ENCODE results near the gene MFAP4.
A peak's percentile ranks its signal among the peaks of the same experiment; 100 is the strongest.

Gene MFAP4

GRCh38 chr17:19404264-19404663 is 17.3 kb upstream of the MFAP4 start:
- DNase-seq (ENCODE audit: low read depth, low spot score) = no peak
- TF ChIP-seq CTCF (IDR thresholded peaks at IDR 0.05; ENCODE audit: low read depth, low read length) = no peak
- in situ Hi-C loops (cut with HindIII; ENCODE audit: low sequenced_read_pairs) = no loop called here
- H3K4me3 ChIP-seq (ENCODE audit: low read depth, low read length) = no peak overlapping the region

DNA sequence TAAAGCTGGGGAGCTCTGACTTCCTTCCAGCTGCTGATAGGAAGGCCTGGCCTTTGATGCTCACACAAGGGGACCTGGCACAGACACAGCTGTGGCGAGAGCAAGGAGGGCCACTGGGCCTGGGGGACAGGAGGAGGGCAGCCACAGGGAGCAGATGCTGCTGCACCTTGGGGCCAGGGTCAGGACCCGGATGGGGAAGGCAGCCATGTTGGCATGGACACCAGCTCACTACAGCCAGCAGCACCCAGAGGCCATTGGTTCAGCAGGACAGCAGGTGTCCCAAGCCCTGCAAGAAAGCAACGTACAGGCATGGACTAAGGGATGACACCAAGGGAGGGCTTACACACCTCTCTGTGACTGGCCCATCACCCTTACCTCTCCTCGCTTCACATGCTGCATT is 16.0 kb upstream of the MFAP4 start:
- in situ Hi-C loops (cut with HindIII; ENCODE audit: low sequenced_read_pairs) = no loop called here
- no peak overlapping the region for H3K4me3 ChIP-seq (ENCODE audit: low read depth, low read length)
- TF ChIP-seq CTCF (IDR thresholded peaks at IDR 0.05; ENCODE audit: low read depth, low read length) = no peak
- no peak for DNase-seq (ENCODE audit: low read depth, low spot score)

DNA sequence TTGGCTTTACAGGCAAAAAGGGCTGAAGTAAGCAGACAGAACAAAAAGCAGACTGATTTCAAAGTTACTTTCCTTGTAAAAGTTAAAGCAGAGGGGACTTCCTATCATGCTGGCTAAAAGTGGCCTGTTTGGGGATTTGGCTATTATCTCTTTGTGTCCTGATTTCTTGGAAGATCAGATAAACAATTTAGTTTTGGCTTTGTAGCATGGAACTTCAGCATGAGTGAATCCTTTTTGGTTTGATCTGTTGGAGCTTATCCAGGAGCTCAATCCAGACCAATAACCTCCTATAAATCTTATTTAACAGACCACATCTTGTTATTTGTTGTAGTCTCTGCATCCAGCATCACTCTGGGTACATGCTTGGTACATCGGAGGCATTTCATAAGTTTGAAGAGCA is 15.2 kb upstream of the MFAP4 start:
- no peak for DNase-seq (ENCODE audit: low read depth, low spot score)
- H3K4me3 ChIP-seq (ENCODE audit: low read depth, low read length) = no peak overlapping the region
- TF ChIP-seq CTCF (IDR thresholded peaks at IDR 0.05; ENCODE audit: low read depth, low read length) = no peak
- in situ Hi-C loops (cut with HindIII; ENCODE audit: low sequenced_read_pairs) = no loop called here

DNA sequence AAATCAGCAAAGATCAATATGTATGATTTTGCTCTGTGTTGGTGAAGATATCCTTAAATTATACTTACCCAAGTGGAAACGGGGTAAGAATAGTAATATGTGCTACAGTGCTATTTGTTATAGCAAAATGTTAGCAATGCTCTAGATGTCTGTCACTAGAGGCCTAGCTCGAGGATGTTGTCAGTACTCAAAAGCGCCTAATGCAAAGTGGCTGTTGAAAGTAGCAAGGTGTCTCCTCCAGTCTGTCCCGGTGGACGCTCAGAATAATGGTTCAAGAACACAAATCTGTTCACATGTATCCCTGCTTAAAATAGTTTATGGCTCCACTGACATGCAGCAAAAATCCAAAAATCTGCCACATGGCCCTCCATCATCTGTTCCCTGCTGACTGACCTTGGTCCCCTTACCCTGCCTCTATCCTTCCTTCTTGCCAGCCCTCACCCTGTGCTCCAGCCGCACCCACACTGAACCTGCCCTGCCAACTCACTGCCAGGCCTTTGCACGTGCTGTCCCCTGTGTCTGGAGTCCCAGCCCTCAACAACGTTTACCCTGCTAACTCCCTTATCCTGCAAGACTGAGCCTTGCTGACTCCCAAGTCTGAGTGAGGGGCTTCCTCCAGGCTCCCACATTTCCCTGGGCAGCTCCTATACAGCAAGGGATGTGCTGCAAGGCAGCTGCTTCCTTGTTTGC is 14.5 kb upstream of the MFAP4 start:
- no peak for TF ChIP-seq CTCF (IDR thresholded peaks at IDR 0.05; ENCODE audit: low read depth, low read length)
- no peak for DNase-seq (ENCODE audit: low read depth, low spot score)
- H3K4me3 ChIP-seq (ENCODE audit: low read depth, low read length) = no peak overlapping the region
- in situ Hi-C loops (cut with HindIII; ENCODE audit: low sequenced_read_pairs) = no loop called here

DNA sequence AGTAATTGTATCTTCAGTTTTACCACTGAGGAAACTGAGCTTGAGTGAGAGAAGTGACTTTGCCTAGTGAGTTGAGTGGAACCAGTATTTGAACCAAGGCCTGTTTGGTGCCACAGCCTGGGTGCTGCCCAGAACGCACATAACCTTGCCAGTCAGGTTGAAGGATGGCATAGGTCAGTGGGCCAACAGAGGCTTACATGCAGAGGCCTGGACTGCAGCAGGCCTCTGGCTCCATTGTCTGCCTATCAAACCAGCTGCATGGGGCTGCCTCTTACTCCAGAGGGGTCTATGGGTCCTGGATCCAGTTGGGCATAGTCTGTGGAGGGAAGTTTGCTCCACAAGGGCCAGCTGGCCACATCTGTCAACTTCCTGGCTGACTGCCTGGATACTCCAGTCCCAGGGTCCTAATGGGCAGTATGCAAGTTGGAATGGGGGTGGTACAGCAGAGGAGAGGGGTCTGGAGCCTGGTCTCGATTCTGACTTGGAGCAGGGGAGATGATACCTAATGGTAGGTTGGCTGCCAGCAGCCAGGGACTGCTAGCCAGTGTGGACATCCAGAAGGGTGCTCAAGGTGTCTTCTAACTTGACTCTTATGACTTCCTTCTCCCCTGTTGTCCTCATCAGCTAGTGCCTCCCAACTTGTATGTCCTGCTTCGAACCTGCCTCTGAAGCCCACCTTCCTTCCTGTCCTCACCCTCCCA is 12.9 kb upstream of the MFAP4 start:
- no peak for DNase-seq (ENCODE audit: low read depth, low spot score)
- in situ Hi-C loops (cut with HindIII; ENCODE audit: low sequenced_read_pairs) = no loop called here
- H3K4me3 ChIP-seq (ENCODE audit: low read depth, low read length) = no peak overlapping the region
- no peak for TF ChIP-seq CTCF (IDR thresholded peaks at IDR 0.05; ENCODE audit: low read depth, low read length)

DNA sequence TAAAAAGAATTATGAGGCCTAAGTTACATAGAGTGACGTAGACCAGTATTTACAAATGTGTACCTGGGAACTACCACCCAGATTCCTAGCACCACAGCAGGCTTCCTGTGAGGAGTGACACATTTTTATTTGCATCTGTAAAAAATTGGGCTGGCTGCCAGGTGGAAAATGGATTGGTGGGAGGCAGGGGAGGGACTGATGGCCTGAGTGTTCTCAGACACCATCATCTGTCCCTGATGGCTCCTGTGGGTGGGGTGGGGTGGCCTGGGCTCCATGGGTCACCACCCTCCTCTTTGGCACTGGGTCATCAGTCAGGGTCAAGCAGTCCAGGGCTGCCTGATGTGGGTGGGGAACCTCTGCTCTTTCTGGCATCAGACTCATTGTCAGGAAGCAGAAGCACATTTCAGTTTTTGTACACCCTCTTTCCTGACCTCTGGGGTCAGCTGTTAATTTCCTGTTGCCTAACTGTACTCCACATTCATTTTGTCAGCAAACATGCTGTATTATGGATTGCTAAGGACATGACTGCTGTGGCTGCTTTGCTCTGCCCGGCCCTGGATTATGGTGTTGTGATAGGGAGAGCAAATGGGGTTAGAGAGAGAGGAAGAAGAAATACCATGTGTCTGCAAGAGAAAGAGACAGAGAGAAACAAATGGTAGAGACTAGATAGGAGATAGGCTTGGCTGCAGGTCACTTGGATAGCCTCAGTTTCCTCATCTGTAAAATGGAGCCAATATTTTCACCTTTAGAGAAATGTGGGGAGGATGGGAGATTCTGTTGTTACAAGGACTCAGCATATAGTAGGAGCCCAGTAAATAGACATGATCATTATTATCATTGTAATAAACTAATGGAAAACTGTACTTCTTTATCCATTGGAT is 11.6 kb upstream of the MFAP4 start:
- in situ Hi-C loops (cut with HindIII; ENCODE audit: low sequenced_read_pairs) = no loop called here
- no peak for TF ChIP-seq CTCF (IDR thresholded peaks at IDR 0.05; ENCODE audit: low read depth, low read length)
- DNase-seq (ENCODE audit: low read depth, low spot score) = peak; percentile 30
- H3K4me3 ChIP-seq (ENCODE audit: low read depth, low read length) = no peak overlapping the region
